GM06990 (cell line): Measurements from ENCODE around the gene CCL2.
"Not testable (repeated sequence)": the region's sequence is repeated elsewhere in the genome, so short reads cannot be mapped to it uniquely, and the experiment has no call there.

Source experiments
- DNase-seq: peaks from one replicate; pipeline ENCODE4 v3.0.0-alpha.2; 2011; ENCODE audit not compliant: insufficient read length; ENCODE audit errors: extremely low read depth
- H3K27me3 ChIP-seq: replicated peaks from 2 replicates; pipeline ENCODE4 v1.6.0; 2011; ENCODE audit warnings: low read length; ENCODE audit not compliant: control insufficient read depth, insufficient read depth
- H3K36me3 ChIP-seq: 2 replicates; pipeline ENCODE4 v1.5.1; 2011; ENCODE audit warnings: low read length; ENCODE audit not compliant: control insufficient read depth, insufficient read depth
- H3K4me3 ChIP-seq: replicated peaks from 2 replicates; pipeline ENCODE4 v1.5.1; 2011; ENCODE audit warnings: low read depth, mild to moderate bottlenecking, control low read depth, low read length
- CTCF ChIP-seq: IDR thresholded peaks from 2 replicates; pipeline ENCODE4 v1.5.1; 2011; ENCODE audit warnings: low read length, control low read depth, mild to moderate bottlenecking, inconsistent platforms; ENCODE audit not compliant: insufficient read depth, poor library complexity, severe bottlenecking

The CCL2 gene

GRCh38 chr17:34226011-34226743, 28.9 kb upstream of the CCL2 start:
- H3K4me3 ChIP-seq = no peak overlapping the region
- TF ChIP-seq CTCF = no peak
- H3K36me3 ChIP-seq = no peaks in the 10 kb centered on the region
- H3K27me3 ChIP-seq = no peaks in the 10 kb centered on the region
- DNase-seq = no peak

DNA sequence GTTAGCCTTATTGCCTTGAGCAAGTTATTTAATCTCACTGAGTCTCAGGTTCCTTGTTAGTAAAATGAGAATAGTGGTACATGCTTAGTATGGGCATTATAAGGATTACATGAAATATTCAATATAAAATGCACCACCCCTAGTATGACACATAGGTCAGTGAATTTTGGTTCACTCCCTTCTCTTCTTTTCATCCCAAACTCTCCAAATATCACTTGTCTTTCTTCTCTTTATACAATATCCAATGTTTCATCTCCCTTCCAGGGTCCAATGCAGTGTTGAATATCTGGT, 28.4 kb upstream of the CCL2 start:
- H3K27me3 ChIP-seq = 0 out of 2 replicates have a peak, but pooled peaks cover 1% of the 10 kb centered on the region
- H3K36me3 ChIP-seq = no peaks in the 10 kb centered on the region
- no peak for TF ChIP-seq CTCF
- no peak for DNase-seq
- no peak overlapping the region for H3K4me3 ChIP-seq

- not testable (repeated sequence) for H3K27me3 ChIP-seq, H3K4me3 ChIP-seq, DNase-seq, H3K36me3 ChIP-seq
Measured at GRCh38 chr17:34227293-34227692, 27.8 kb upstream of the CCL2 start.

GRCh38 chr17:34227707-34228106, 27.4 kb upstream of the CCL2 start:
- TF ChIP-seq CTCF = no peak
- H3K36me3 ChIP-seq = no peaks in the 10 kb centered on the region
- no peak overlapping the region for H3K4me3 ChIP-seq
- no peak for DNase-seq
- 0 out of 2 replicates have a peak, but pooled peaks cover 1% of the 10 kb centered on the region for H3K27me3 ChIP-seq

DNA sequence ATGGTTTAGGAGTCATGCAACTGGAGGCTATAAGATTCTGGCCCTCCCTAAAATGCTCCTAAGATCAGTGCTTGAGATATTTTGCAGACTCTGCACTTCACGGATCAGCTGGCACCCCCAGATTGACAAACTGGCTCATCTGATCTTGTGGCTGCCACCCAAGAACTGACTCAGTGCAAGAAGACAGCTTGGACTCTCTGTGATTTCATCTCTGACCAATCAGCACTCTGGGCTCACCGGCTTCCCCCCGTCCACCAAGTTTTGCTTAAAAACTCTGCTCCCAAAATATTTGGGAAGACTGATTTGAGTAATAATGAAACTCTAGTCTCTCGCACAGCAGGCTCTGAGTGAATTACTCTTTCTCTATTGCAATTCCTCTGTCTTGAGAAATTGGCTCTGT, 26.3 kb upstream of the CCL2 start:
- H3K36me3 ChIP-seq = no peaks in the 10 kb centered on the region
- DNase-seq = no peak
- TF ChIP-seq CTCF = no peak
- no peak overlapping the region for H3K4me3 ChIP-seq
- 0 out of 2 replicates have a peak, but pooled peaks cover 1% of the 10 kb centered on the region for H3K27me3 ChIP-seq

- DNase-seq = no peak
- TF ChIP-seq CTCF = no peak
Measured at GRCh38 chr17:34230342-34230741, 24.7 kb upstream of the CCL2 start.

More at GRCh38 chr17:34230342-34230741, 24.7 kb upstream of the CCL2 start:
- H3K27me3 ChIP-seq = 0 out of 2 replicates have a peak, but pooled peaks cover 1% of the 10 kb centered on the region
- H3K4me3 ChIP-seq = no peak overlapping the region
- no peaks in the 10 kb centered on the region for H3K36me3 ChIP-seq
